ENCODE measurements around the gene DACH1. TPM values are rescaled to one million over a fixed set of nuclear protein-coding genes. Genes with fewer than 3 reads are reported as not detected.

Gene DACH1
- total RNA-seq, 4 donors from 2014 or later = 1.0 to 6.3 (median 2.4) TPM

DNA sequence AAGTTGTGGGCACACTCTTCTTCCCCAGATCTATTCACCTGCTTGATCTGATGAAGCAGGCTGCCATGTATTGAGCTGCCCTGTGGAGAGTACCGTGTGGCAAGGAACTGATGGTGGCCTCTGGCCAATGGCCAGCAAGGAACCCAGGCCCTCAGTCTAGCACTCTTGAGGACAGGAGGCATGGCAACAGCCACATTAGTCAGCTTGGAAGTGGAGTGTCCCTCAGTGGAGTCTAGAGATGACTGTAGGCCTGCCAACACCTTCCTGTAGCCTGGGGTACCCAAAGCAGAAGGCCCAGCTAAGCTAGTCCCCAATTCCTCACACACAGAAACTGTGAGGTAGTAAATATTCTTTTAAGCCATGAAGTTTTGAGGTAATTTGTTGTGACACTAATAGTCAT lies 412.5 kb downstream of the DACH1 start:
- H3K27ac ChIP-seq = no peak overlapping the region
- TF ChIP-seq POLR2AphosphoS5 (IDR thresholded peaks at IDR 0.05) (no peak), POLR2A (IDR thresholded peaks at IDR 0.05) (no peak), EP300 (IDR thresholded peaks at IDR 0.05) (no peak)
- TF ChIP-seq, protein P1, sequence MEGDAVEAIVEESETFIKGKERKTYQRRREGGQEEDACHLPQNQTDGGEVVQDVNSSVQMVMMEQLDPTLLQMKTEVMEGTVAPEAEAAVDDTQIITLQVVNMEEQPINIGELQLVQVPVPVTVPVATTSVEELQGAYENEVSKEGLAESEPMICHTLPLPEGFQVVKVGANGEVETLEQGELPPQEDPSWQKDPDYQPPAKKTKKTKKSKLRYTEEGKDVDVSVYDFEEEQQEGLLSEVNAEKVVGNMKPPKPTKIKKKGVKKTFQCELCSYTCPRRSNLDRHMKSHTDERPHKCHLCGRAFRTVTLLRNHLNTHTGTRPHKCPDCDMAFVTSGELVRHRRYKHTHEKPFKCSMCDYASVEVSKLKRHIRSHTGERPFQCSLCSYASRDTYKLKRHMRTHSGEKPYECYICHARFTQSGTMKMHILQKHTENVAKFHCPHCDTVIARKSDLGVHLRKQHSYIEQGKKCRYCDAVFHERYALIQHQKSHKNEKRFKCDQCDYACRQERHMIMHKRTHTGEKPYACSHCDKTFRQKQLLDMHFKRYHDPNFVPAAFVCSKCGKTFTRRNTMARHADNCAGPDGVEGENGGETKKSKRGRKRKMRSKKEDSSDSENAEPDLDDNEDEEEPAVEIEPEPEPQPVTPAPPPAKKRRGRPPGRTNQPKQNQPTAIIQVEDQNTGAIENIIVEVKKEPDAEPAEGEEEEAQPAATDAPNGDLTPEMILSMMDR (IDR thresholded peaks at IDR 0.05) = no peak
- DNase-seq (ENCODE audit: low spot score in 2 of 2) = no peak
- WGBS = 88% methylated on average over 1 of the region's 1 CpG
- no peak overlapping the region for H3K4me3 ChIP-seq
- H3K9me3 ChIP-seq = no peaks in the 10 kb centered on the region
- no peaks in the 10 kb centered on the region for H3K36me3 ChIP-seq
- no peaks in the 10 kb centered on the region for H3K4me1 ChIP-seq
- H3K27me3 ChIP-seq = no peaks in the 10 kb centered on the region

DNA sequence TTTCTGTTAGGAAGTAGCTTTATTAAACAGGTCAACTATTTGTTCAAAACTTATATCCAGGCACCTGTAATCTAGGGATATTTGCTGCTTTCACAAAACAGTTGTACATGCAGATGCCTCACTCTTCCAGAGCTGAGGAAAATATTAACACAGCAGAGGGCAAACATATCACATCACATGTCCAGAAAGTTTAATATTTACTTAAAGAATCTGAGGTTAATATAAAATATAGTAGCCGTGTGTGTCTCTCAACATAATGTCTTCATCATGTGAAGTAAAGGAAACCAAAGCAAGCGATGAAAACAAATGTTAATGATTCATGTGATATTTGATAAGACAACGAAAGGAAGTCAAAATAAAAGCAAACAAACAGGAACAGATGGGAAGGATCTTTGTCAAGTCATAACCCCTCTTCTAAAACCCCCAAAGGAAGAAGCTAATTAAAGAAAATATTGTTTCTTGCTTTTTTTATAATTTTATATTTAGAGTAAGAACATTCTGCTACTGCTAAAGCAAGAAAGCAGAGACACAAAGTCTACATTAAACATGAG lies 418.8 kb downstream of the DACH1 start:
- Histone ChIP-seq H3K4me3 (no peak overlapping the region), H3K4me1 (no peaks in the 10 kb centered on the region), H3K9me3 (no peaks in the 10 kb centered on the region), H3K27me3 (no peaks in the 10 kb centered on the region), H3K27ac (no peak overlapping the region), H3K36me3 (no peaks in the 10 kb centered on the region)
- no peak for DNase-seq (ENCODE audit: low spot score in 2 of 2)
- TF ChIP-seq EP300 (IDR thresholded peaks at IDR 0.05) = no peak
- no peak for TF ChIP-seq POLR2A (IDR thresholded peaks at IDR 0.05)
- TF ChIP-seq, protein P1 (IDR thresholded peaks at IDR 0.05) = no peak
- no peak for TF ChIP-seq POLR2AphosphoS5 (IDR thresholded peaks at IDR 0.05)
- WGBS = 57% methylated on average over 3 of the region's 3 CpGs

DNA sequence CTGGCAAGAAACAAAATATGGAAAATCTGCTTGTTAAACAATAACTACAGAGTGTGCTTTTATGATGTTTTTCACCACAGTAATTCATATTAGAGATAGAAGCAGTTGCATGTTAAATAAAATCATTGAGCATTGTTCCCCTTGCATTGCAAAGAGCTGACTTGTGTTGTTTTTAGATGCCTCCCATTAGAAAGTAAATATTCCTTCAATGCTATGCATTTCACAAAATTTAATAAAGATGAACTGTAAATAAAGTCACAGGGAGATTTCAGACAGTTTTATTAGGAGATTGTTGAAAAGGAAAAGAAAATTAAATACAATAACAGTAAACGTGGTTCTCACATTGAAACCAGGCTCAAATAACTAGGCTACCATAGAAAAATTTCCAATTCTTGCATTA lies 429.3 kb downstream of the DACH1 start:
- Histone ChIP-seq H3K4me3 (no peak overlapping the region), H3K9me3 (no peaks in the 10 kb centered on the region), H3K36me3 (no peaks in the 10 kb centered on the region), H3K4me1 (no peaks in the 10 kb centered on the region), H3K27me3 (no peaks in the 10 kb centered on the region), H3K27ac (no peak overlapping the region)
- TF ChIP-seq EP300 (IDR thresholded peaks at IDR 0.05) (no peak), POLR2A (IDR thresholded peaks at IDR 0.05) (no peak), POLR2AphosphoS5 (IDR thresholded peaks at IDR 0.05) (no peak)
- TF ChIP-seq, protein P1 (IDR thresholded peaks at IDR 0.05) = no peak
- no peak for DNase-seq (ENCODE audit: low spot score in 2 of 2)
- 61% methylated on average over 1 of the region's 1 CpG for WGBS

DNA sequence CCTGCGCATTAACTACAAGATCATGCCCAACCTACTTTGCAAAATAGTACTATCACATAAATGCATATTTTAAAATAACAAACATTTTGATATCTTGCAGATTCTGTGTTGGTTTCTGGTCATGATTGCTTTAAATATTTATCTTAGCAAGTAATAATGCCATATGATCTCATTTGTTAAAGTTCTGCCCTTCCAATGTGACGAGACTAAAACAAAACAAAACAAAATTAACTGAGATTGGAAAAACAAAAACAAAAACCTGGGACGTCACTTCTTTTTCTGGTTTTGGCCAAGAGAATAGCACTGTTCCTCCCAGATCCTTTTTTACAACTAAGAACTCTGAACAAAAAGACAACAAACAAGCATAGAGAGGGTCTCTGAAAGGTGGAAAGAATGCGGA lies 436.3 kb downstream of the DACH1 start:
- no peaks in the 10 kb centered on the region for H3K27me3 ChIP-seq
- no peaks in the 10 kb centered on the region for H3K9me3 ChIP-seq
- 65% methylated on average over 4 of the region's 4 CpGs for WGBS
- H3K4me3 ChIP-seq = no peak overlapping the region
- no peak overlapping the region for H3K27ac ChIP-seq
- no peak for TF ChIP-seq POLR2AphosphoS5 (IDR thresholded peaks at IDR 0.05)
- TF ChIP-seq EP300 (IDR thresholded peaks at IDR 0.05) = no peak
- no peak for TF ChIP-seq POLR2A (IDR thresholded peaks at IDR 0.05)
- no peaks in the 10 kb centered on the region for H3K36me3 ChIP-seq
- no peaks in the 10 kb centered on the region for H3K4me1 ChIP-seq
- no peak for DNase-seq (ENCODE audit: low spot score in 2 of 2)

DNA sequence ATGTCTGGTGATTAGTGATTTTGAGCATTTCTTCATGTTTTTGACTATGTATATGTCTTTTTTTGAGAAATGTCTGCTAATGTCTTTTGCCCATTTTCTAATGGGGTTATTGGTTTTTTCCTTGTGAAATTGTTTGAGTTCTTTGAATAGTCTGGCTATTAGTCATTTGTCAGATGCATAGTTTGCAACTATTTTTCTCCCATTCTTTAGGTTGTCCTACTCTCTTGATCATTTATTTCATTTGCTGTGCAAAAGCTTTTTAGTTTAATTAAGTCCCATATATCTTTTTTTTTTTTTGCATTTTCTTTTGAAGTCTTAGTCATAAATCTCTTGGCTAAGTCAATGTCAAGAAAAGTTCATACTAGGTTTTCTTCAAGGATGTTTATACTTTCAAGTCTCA lies 449.8 kb downstream of the DACH1 start:
- no peak overlapping the region for H3K27ac ChIP-seq
- no peak for DNase-seq (ENCODE audit: low spot score in 2 of 2)
- TF ChIP-seq, protein P1 (IDR thresholded peaks at IDR 0.05) = no peak
- no peak for TF ChIP-seq POLR2AphosphoS5 (IDR thresholded peaks at IDR 0.05)
- H3K4me1 ChIP-seq = no peaks in the 10 kb centered on the region
- no peak overlapping the region for H3K4me3 ChIP-seq
- no peaks in the 10 kb centered on the region for H3K9me3 ChIP-seq
- no peaks in the 10 kb centered on the region for H3K36me3 ChIP-seq
- no peaks in the 10 kb centered on the region for H3K27me3 ChIP-seq

DNA sequence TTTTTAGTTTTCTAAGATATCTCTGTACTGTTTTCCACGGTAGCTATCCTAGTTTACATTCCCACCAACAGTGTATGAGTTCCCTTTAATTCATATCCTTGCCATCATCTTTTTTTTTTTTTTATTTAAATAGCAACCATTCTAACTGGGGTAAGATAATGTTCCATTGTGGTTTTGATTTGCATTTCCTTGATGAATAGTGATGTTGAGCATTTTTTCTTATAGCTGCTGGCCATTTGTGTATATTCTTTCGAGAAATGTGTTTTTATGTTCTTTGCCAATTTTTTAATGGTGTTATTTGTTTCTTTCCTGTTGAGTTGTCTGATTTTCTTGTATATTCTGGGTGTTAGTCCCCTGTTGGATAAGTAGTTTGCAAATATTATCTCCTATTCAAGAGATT lies 454.8 kb downstream of the DACH1 start:
- no peak for TF ChIP-seq EP300 (IDR thresholded peaks at IDR 0.05)
- TF ChIP-seq POLR2AphosphoS5 (IDR thresholded peaks at IDR 0.05) = no peak
- TF ChIP-seq POLR2A (IDR thresholded peaks at IDR 0.05) = no peak
- TF ChIP-seq, protein P1 (IDR thresholded peaks at IDR 0.05) = no peak
- H3K27me3 ChIP-seq = no peaks in the 10 kb centered on the region
- H3K36me3 ChIP-seq = no peaks in the 10 kb centered on the region
- H3K27ac ChIP-seq = no peak overlapping the region
- H3K4me3 ChIP-seq = no peak overlapping the region
- DNase-seq (ENCODE audit: low spot score in 2 of 2) = no peak
- no peaks in the 10 kb centered on the region for H3K4me1 ChIP-seq
- 60% methylated on average over 2 of the region's 2 CpGs for WGBS
- no peaks in the 10 kb centered on the region for H3K9me3 ChIP-seq

Measured in suprapubic skin (tissue), 4 donors.